A549 (cell line): ENCODE results near the gene ACVR1. TPM values are rescaled to one million over a fixed set of nuclear protein-coding genes. Genes with fewer than 3 reads are reported as not detected.

Source experiments
- ATAC-seq, 2 experiments: fragments of 200-7000 bp in 1 of 2; fragments of >200 bp in 1 of 2; cut with Nextera tagmentation in 1 of 2; cut with Tn5 transposase in 1 of 2; 3 replicates each; pipeline versions ENCODE4 v1.8.0 to v1.9.1; 2018 to 2020; ENCODE audit warnings: mild to moderate bottlenecking in 1 of 2, moderate library complexity in 1 of 2
- CTCF ChIA-PET: fragments of 300-600 bp; sonication (Branson Sonifier 250); formaldehyde crosslinking; extraction: SDS; loops from one replicate; lab custom pipeline; 2021; ENCODE audit warnings: antibody characterized with exemption, inconsistent platforms; lab: Yijun Ruan, JAX
- POLR2A ChIA-PET: fragments of 350-600 bp; formaldehyde crosslinking; extraction: SDS; loops from one replicate; lab custom pipeline; 2021; ENCODE audit warnings: antibody characterized with exemption, inconsistent platforms; lab: Yijun Ruan, JAX
- DNase-seq, 2 experiments: peaks; one replicate each; pipeline versions ENCODE4 v3.0.0 to v3.0.0-alpha.2; 2011 to 2016; ENCODE audit warnings: low read depth in 1 of 2, low spot score in 1 of 2
- FAIRE-seq: peaks from 2 replicates; lab custom pipeline; 2011; peaks lifted over from hg19 to GRCh38; lab: Jason Lieb, UNC
- H3K27ac ChIP-seq, 2 experiments: fragments of >200 bp; sonication (Bioruptor Twin); formaldehyde crosslinking; 3 replicates each; pipeline ENCODE4 v1.5.1; 2016 to 2017
- H3K4me1 ChIP-seq: fragments of >200 bp; sonication (Bioruptor Twin); formaldehyde crosslinking; 3 replicates; pipeline ENCODE4 v1.6.1; 2016
- H3K4me2 ChIP-seq: fragments of >200 bp; sonication (Bioruptor Twin); formaldehyde crosslinking; 3 replicates; pipeline ENCODE4 v1.6.1; 2016
- H3K4me3 ChIP-seq: fragments of >200 bp; sonication (Bioruptor Twin); formaldehyde crosslinking; 3 replicates; pipeline ENCODE4 v1.5.1; 2016
- H3K9me3 ChIP-seq: fragments of >200 bp; sonication (Bioruptor Twin); formaldehyde crosslinking; 3 replicates; pipeline ENCODE4 v1.6.1; 2016
- BCL3 ChIP-seq: fragments of >200 bp; sonication (Bioruptor Twin); formaldehyde crosslinking; IDR thresholded peaks from 3 replicates; pipeline ENCODE4 v1.6.1; 2016
- BHLHE40 ChIP-seq: IDR thresholded peaks from 2 replicates; pipeline ENCODE4 v1.6.1; 2012; ENCODE audit warnings: low read depth, low read length, inconsistent platforms
- CBX2 ChIP-seq: fragments of 200-600 bp; sonication (generic); IDR thresholded peaks from 2 replicates; pipeline ENCODE4 v1.6.1; 2016; ENCODE audit warnings: low read depth, mild to moderate bottlenecking, borderline replicate concordance
- CBX8 ChIP-seq: fragments of 200-600 bp; sonication (generic); IDR thresholded peaks from 2 replicates; pipeline ENCODE4 v1.6.1; 2016
- CHD4 ChIP-seq: fragments of 200-600 bp; sonication (generic); IDR thresholded peaks from 2 replicates; pipeline ENCODE4 v1.6.1; 2016; ENCODE audit warnings: antibody characterized with exemption, mild to moderate bottlenecking, borderline replicate concordance
- E2F6 ChIP-seq: IDR thresholded peaks from 2 replicates; pipeline ENCODE4 v1.6.1; 2012; ENCODE audit warnings: low read depth, borderline replicate concordance
- EHMT2 ChIP-seq: fragments of 200-600 bp; sonication (generic); IDR thresholded peaks from 2 replicates; pipeline ENCODE4 v1.6.1; 2016; ENCODE audit warnings: antibody characterized with exemption, low read depth, mild to moderate bottlenecking, moderate library complexity
- ELK1 ChIP-seq: fragments of 150-350 bp; IDR thresholded peaks from 2 replicates; pipeline ENCODE4 v1.6.1; 2014; ENCODE audit warnings: low read depth, mild to moderate bottlenecking, low read length
- EP300 ChIP-seq, 2 experiments: fragments of >200 bp; sonication (Bioruptor Twin); formaldehyde crosslinking; IDR thresholded peaks; 2 replicates in 1 of 2; 3 replicates in 1 of 2; pipeline ENCODE4 v1.6.1; 2016 to 2017
- FOSL2 ChIP-seq, 2 experiments: fragments of 450-650 bp in 1 of 2; fragments of >200 bp in 1 of 2; sonication (Bioruptor Twin) in 1 of 2; formaldehyde crosslinking; IDR thresholded peaks; 2 replicates each; pipeline versions ENCODE4 v1.5.0 to v1.6.1; 2016 to 2020; ENCODE audit warnings: mild to moderate bottlenecking in 1 of 2, moderate library complexity in 1 of 2
- FOXS1 ChIP-seq: fragments of 250-450 bp; sonication (Bioruptor Pico); IDR thresholded peaks from 2 replicates; pipeline ENCODE4 v1.5.0; 2020; ENCODE audit warnings: mild to moderate bottlenecking, moderate library complexity
- HEYL ChIP-seq: fragments of 250-450 bp; sonication (Bioruptor Pico); IDR thresholded peaks from 2 replicates; pipeline ENCODE4 v1.8.0; 2021; ENCODE audit warnings: mild to moderate bottlenecking, moderate library complexity
- HMGXB4 ChIP-seq: fragments of 250-450 bp; sonication (Bioruptor Pico); IDR thresholded peaks from 2 replicates; pipeline ENCODE4 v1.5.0; 2021; ENCODE audit warnings: mild to moderate bottlenecking, moderate library complexity, borderline replicate concordance
- HOXB13 ChIP-seq: fragments of 250-450 bp; sonication (Bioruptor Pico); IDR thresholded peaks from 2 replicates; pipeline ENCODE4 v1.5.0; 2020; ENCODE audit warnings: low read depth, mild to moderate bottlenecking, moderate library complexity
- JUN ChIP-seq, 2 experiments: fragments of >200 bp; sonication (Bioruptor Twin); formaldehyde crosslinking; IDR thresholded peaks; 2 replicates in 1 of 2; 3 replicates in 1 of 2; pipeline ENCODE4 v1.6.1; 2016 to 2017
- JUNB ChIP-seq: fragments of >200 bp; sonication (Bioruptor Twin); formaldehyde crosslinking; IDR thresholded peaks from 2 replicates; pipeline ENCODE4 v1.6.1; 2016
- MAFK ChIP-seq: fragments of 450-650 bp; IDR thresholded peaks from 2 replicates; pipeline ENCODE4 v1.6.1; 2014; ENCODE audit not compliant: partially characterized antibody
- MAZ ChIP-seq: fragments of 150-350 bp; IDR thresholded peaks from 2 replicates; pipeline ENCODE4 v1.6.1; 2014; ENCODE audit warnings: antibody characterized with exemption, low read depth, low read length, borderline replicate concordance
- NR3C1 ChIP-seq: fragments of >200 bp; sonication (Bioruptor Twin); formaldehyde crosslinking; IDR thresholded peaks from 3 replicates; pipeline ENCODE4 v1.6.1; 2017
- PBX3 ChIP-seq: IDR thresholded peaks from 2 replicates; pipeline ENCODE4 v1.6.1; 2012
- POLR2AphosphoS2 ChIP-seq: conservative IDR thresholded peaks from 2 replicates; pipeline ENCODE4 v1.6.1; 2012; ENCODE audit warnings: low read length, improper control_type of control experiment, inconsistent platforms
- RAD21 ChIP-seq, 2 experiments: fragments of >200 bp in 1 of 2; sonication (Bioruptor Twin) in 1 of 2; formaldehyde crosslinking in 1 of 2; IDR thresholded peaks in 1 of 2; conservative IDR thresholded peaks in 1 of 2; 2 replicates in 1 of 2; 3 replicates in 1 of 2; pipeline ENCODE4 v1.6.1; 2012 to 2018; ENCODE audit warnings: inconsistent platforms in 1 of 2
- USF2 ChIP-seq: fragments of 450-650 bp; IDR thresholded peaks from 2 replicates; pipeline ENCODE4 v1.6.1; 2014; ENCODE audit warnings: antibody characterized with exemption
- ZC3H11A ChIP-seq: fragments of 450-650 bp; IDR thresholded peaks from 2 replicates; pipeline ENCODE4 v1.6.1; 2014; ENCODE audit warnings: antibody characterized with exemption, mild to moderate bottlenecking
- ZNF302 ChIP-seq: fragments of 250-450 bp; sonication (Bioruptor Pico); IDR thresholded peaks from 2 replicates; pipeline ENCODE4 v1.9.0; 2021; ENCODE audit warnings: inconsistent platforms, mild to moderate bottlenecking, moderate library complexity
- WGBS: methylation state at CpG from one replicate; pipeline ENCODE4 v1.1.6; 2017; ENCODE audit errors: missing lambda C conversion rate; 5-methylcytosine and 5-hydroxymethylcytosine counted together
- polyA plus RNA-seq, 4 experiments: library from polyadenylated mRNA; depleted of rRNA in 3 of 4; stranded (reverse); fragments of >200 nt; fragmentation: RNase III in 1 of 4; extraction: RNeasy Plus Mini Kit Qiagen cat#74134 plus additional on column Dnase treatment in 1 of 4; gene quantifications; 2 replicates in 3 of 4; 3 replicates in 1 of 4; pipeline ENCODE4 v1.2.3, GENCODE V29; 2011 to 2017

The ACVR1 gene
- polyA plus RNA-seq, 2 of the 4 experiments (the other 2 are of a cell fraction) = 14.6 to 21.6 TPM

- ATAC-seq (no peak), DNase-seq (no peak), FAIRE-seq (no peak)
- Histone ChIP-seq H3K9me3 (no peaks in the 10 kb centered on the region), H3K4me2 (no peak overlapping the region), H3K4me3 (no peak overlapping the region), H3K4me1 (no peaks in the 10 kb centered on the region), H3K27ac (no peak overlapping the region)
- POLR2A ChIA-PET = no interaction called here
- no peak for TF ChIP-seq E2F6
- TF ChIP-seq BHLHE40 = no peak
- TF ChIP-seq MAZ = no peak
- no peak for TF ChIP-seq CBX8
- no peak for TF ChIP-seq RAD21 (conservative IDR thresholded peaks at IDR 0.05 in 1 of 2, IDR thresholded peaks at IDR 0.05 in 1 of 2)
- no peak for TF ChIP-seq USF2
- TF ChIP-seq NR3C1 = no peak
- no peak for TF ChIP-seq MAFK
- no peak for TF ChIP-seq CHD4
- TF ChIP-seq ELK1 = no peak
- no peak for TF ChIP-seq POLR2AphosphoS2
- no peak for TF ChIP-seq ZC3H11A
- no peak for TF ChIP-seq CBX2
- TF ChIP-seq HOXB13 (CRISPR knock-in tag) = no peak
- TF ChIP-seq EHMT2 = no peak
- no peak for TF ChIP-seq HMGXB4 (CRISPR knock-in tag)
- no peak for TF ChIP-seq FOXS1
- TF ChIP-seq FOSL2 (IDR thresholded peaks at IDR 0.05) = no peak
- no peak for TF ChIP-seq FOSL2 (CRISPR knock-in tag; IDR thresholded peaks at IDR 0.05)
- no peak for TF ChIP-seq PBX3
- CTCF ChIA-PET = no interaction called here
- WGBS = 20% methylated on average over 3 of the region's 3 CpGs
Measured at GRCh38 chr2:157696036-157696435, 180.1 kb downstream of the ACVR1 start.

- WGBS = 61% methylated on average over 2 of the region's 2 CpGs
- no peak for DNase-seq
- no peaks in the 10 kb centered on the region for H3K9me3 ChIP-seq
- no peaks in the 10 kb centered on the region for H3K4me1 ChIP-seq
- ATAC-seq = no peak
- POLR2A ChIA-PET = no interaction called here
- CTCF ChIA-PET = no interaction called here
- no peak for FAIRE-seq
- no peak overlapping the region for H3K27ac ChIP-seq
- H3K4me3 ChIP-seq = no peak overlapping the region
- no peak overlapping the region for H3K4me2 ChIP-seq
- TF ChIP-seq BCL3 (no peak), USF2 (no peak), EP300 (IDR thresholded peaks at IDR 0.05) (no peak), CBX8 (no peak), ZNF302 (no peak), HEYL (no peak), JUNB (no peak), JUN (IDR thresholded peaks at IDR 0.05) (no peak), ZC3H11A (no peak), ELK1 (no peak), E2F6 (no peak)
Measured at GRCh38 chr2:157692768-157693167, 183.4 kb downstream of the ACVR1 start.
